ENCODE data around the gene MAML1. TPM values are rescaled to one million over a fixed set of nuclear protein-coding genes. Genes with fewer than 3 reads are reported as not detected.

The MAML1 gene
- total and polyA plus RNA-seq, 4 donors, result 2.2 to 7.6 (median 6.3) TPM

DNA sequence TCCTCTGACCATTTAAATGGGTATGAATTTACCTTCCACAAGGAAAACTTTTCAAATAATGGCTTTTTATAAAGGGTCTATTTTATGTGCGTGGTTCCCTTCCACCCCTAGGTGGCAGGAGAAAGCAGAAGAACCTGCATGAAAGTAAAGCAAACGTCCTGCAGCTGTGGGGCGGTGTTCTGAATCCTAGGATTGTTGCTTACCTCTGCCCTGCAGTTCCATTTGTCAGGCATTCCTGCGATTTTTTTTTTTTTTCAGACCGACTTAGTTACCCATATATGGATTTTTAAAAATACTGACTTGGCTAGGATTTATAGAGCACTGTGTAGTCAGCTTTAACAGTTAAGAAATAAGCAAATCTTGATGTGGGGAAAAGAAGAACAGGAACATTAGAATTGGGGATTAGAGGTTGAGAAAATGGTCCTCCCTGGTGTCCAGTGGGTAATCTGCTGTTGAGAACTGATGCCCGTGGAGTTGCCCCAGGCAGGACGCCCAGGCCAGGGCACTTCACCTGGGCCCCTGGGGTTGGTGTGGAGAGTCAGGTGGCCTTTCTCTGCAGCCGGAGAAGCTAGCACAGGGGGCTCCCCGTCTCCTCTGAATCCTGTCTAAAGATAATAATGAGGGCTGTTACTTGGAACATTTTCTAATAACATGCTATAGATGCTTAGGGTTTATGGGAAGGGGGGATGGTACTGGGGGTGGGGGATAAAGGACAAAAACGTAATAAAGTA lies 30.8 kb downstream of the MAML1 start (continued):
- TF ChIP-seq HNF4G (IDR thresholded peaks at IDR 0.05) (no peak), TAF1 (conservative IDR thresholded peaks at IDR 0.05) (no peak), JUND (IDR thresholded peaks at IDR 0.05) (no peak), EGR1 (IDR thresholded peaks at IDR 0.05; ENCODE audit: low read depth in 2 of 2) (no peak), GABPA (IDR thresholded peaks at IDR 0.05 in 1 of 2, conservative IDR thresholded peaks at IDR 0.05 in 1 of 2) (no peak), RAD21 (IDR thresholded peaks at IDR 0.05) (peak; percentile 90 to 91), FOXA1 (IDR thresholded peaks at IDR 0.05) (no peak)
- TF ChIP-seq, protein P1, sequence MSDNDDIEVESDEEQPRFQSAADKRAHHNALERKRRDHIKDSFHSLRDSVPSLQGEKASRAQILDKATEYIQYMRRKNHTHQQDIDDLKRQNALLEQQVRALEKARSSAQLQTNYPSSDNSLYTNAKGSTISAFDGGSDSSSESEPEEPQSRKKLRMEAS (IDR thresholded peaks at IDR 0.05), result no peak

GRCh38 chr5:179764056-179764455 lies 31.4 kb downstream of the MAML1 start:
- 76% methylated on average over 8 of the region's 8 CpGs for WGBS
- no peak overlapping the region for H3K27ac ChIP-seq (ENCODE audit: low read depth in 1 of 2, low read length in 2 of 2)

More at GRCh38 chr5:179764056-179764455, 31.4 kb downstream of the MAML1 start:
- no peak for DNase-seq (ENCODE audit: low spot score)
- no peak overlapping the region for H3K4me3 ChIP-seq (ENCODE audit: low read depth in 1 of 3, low read length in 3 of 3)
- H3K27me3 ChIP-seq (ENCODE audit: control insufficient read depth in 4 of 4, insufficient read depth in 4 of 4, low read length in 3 of 4), result no peaks in the 10 kb centered on the region
- no peaks in the 10 kb centered on the region for H3K9me3 ChIP-seq (ENCODE audit: control insufficient read depth in 4 of 4, low read length in 3 of 4)
- no peak for TF ChIP-seq RAD21 (IDR thresholded peaks at IDR 0.05)
- no peak for TF ChIP-seq GABPA (IDR thresholded peaks at IDR 0.05 in 1 of 2, conservative IDR thresholded peaks at IDR 0.05 in 1 of 2)
- no peak for TF ChIP-seq CTCF (IDR thresholded peaks at IDR 0.05; ENCODE audit: low read depth, low read length, missing input control)
- TF ChIP-seq ZBTB33 (IDR thresholded peaks at IDR 0.05), result no peak
- no peak for TF ChIP-seq TAF1 (conservative IDR thresholded peaks at IDR 0.05)
- no peak for TF ChIP-seq YY1 (IDR thresholded peaks at IDR 0.05)
- no peak for TF ChIP-seq NR2F2 (IDR thresholded peaks at IDR 0.05)
- TF ChIP-seq FOXA1 (IDR thresholded peaks at IDR 0.05), result no peak
- TF ChIP-seq FOXA2 (IDR thresholded peaks at IDR 0.05), result no peak
- TF ChIP-seq RXRA (IDR thresholded peaks at IDR 0.05), result no peak
- TF ChIP-seq, protein P2, sequence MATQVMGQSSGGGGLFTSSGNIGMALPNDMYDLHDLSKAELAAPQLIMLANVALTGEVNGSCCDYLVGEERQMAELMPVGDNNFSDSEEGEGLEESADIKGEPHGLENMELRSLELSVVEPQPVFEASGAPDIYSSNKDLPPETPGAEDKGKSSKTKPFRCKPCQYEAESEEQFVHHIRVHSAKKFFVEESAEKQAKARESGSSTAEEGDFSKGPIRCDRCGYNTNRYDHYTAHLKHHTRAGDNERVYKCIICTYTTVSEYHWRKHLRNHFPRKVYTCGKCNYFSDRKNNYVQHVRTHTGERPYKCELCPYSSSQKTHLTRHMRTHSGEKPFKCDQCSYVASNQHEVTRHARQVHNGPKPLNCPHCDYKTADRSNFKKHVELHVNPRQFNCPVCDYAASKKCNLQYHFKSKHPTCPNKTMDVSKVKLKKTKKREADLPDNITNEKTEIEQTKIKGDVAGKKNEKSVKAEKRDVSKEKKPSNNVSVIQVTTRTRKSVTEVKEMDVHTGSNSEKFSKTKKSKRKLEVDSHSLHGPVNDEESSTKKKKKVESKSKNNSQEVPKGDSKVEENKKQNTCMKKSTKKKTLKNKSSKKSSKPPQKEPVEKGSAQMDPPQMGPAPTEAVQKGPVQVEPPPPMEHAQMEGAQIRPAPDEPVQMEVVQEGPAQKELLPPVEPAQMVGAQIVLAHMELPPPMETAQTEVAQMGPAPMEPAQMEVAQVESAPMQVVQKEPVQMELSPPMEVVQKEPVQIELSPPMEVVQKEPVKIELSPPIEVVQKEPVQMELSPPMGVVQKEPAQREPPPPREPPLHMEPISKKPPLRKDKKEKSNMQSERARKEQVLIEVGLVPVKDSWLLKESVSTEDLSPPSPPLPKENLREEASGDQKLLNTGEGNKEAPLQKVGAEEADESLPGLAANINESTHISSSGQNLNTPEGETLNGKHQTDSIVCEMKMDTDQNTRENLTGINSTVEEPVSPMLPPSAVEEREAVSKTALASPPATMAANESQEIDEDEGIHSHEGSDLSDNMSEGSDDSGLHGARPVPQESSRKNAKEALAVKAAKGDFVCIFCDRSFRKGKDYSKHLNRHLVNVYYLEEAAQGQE (IDR thresholded peaks at IDR 0.05), result no peak
- TF ChIP-seq EGR1 (IDR thresholded peaks at IDR 0.05; ENCODE audit: low read depth in 2 of 2), result no peak
- no peak for TF ChIP-seq SP1 (IDR thresholded peaks at IDR 0.05)
- TF ChIP-seq JUND (IDR thresholded peaks at IDR 0.05), result no peak
- peaks cover 24 to 68% (median 59%) of the 10 kb centered on the region in 4 donors for H3K4me1 ChIP-seq (ENCODE audit: control insufficient read depth in 4 of 4, insufficient read depth in 4 of 4, low read length in 3 of 4)
- peaks cover 0 to 12% (median 6%) of the 10 kb centered on the region in 4 donors for H3K36me3 ChIP-seq (ENCODE audit: control insufficient read depth in 4 of 4, insufficient read depth in 3 of 4, low read depth in 1 of 4, low read length in 3 of 4)
- H3K9ac ChIP-seq (ENCODE audit: low read depth in 1 of 2, low read length in 2 of 2), result no peak overlapping the region
